Stomach smooth muscle (tissue), 2 donors: Measurements from ENCODE around the gene COX7C.
"Not testable (repeated sequence)": the region's sequence is repeated elsewhere in the genome, so short reads cannot be mapped to it uniquely, and the experiment has no call there.

Experiments
- H3K27ac ChIP-seq: one replicate; pipeline ENCODE4 v1.7.0; 2013; ENCODE audit warnings: mild to moderate bottlenecking, low read length, inconsistent platforms
- H3K27me3 ChIP-seq, 2 donors: one replicate each; pipeline ENCODE4 v1.7.0; 2013; ENCODE audit warnings: low read length in 2 of 2; ENCODE audit not compliant: insufficient read depth in 2 of 2, control insufficient read depth in 1 of 2
- H3K36me3 ChIP-seq, 2 donors: one replicate each; pipeline ENCODE4 v1.7.0; 2013; ENCODE audit warnings: low read length in 2 of 2; ENCODE audit not compliant: control insufficient read depth in 2 of 2, insufficient read depth in 2 of 2
- H3K4me1 ChIP-seq: one replicate; pipeline ENCODE4 v1.7.0; 2013; ENCODE audit warnings: low read length; ENCODE audit not compliant: control insufficient read depth, insufficient read depth
- H3K4me3 ChIP-seq, 2 donors: one replicate each; pipeline ENCODE4 v1.7.0; 2013; ENCODE audit warnings: low read length in 2 of 2
- H3K9ac ChIP-seq, 2 donors: one replicate each; pipeline ENCODE4 v1.7.0; 2013; ENCODE audit warnings: low read length in 2 of 2, mild to moderate bottlenecking in 1 of 2
- H3K9me3 ChIP-seq, 2 donors: one replicate each; pipeline ENCODE4 v1.7.0; 2013; ENCODE audit warnings: low read length in 2 of 2; ENCODE audit not compliant: control insufficient read depth in 2 of 2
- donor health status: healthy.
- donor health status: Pancreatic carcinoma.

Gene COX7C, protein sequence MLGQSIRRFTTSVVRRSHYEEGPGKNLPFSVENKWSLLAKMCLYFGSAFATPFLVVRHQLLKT

DNA sequence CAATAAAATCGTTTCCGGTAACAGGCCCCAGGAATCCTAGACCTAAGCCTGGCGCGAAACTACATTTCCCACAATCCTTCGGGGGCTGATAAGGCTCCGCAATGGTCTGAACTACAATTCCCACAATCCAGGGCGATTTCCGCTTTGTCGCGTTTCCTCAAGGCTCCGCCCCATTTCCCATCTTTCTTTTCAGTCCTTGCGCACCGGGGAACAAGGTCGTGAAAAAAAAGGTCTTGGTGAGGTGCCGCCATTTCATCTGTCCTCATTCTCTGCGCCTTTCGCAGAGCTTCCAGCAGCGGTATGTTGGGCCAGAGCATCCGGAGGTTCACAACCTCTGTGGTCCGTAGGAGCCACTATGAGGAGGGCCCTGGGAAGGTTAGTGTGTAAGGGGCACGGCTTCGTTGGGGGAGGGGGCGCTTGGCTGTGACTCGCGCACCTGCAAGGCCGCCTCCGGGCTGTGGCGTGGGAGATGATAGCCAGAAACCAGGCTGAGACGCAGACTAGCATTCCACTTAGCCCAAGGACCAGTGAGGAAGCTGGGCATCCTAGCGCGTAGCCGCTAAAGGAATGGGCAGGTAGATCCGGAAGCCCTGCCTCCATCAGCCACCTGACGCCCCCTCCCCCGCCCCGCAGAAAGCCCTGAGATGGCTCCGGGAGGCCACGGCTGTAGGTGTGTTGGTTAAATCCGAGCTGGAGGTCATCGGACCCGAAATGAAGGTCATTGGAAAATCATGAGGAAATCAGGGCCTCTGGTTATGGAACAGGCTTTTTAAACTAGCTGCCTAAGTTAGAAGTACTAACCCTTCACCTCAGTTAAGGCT lies at the start of gene COX7C:
TSS of gene COX7C (plus strand) at position 186 of the 821 bp plus-strand sequence. CDS start at position 301, 115 bp downstream.
- peaks cover 9 to 26% of the 10 kb centered on the region in 2 donors for H3K36me3 ChIP-seq
- peak within 1 kb of the TSS; percentile 96 to 100 for H3K4me3 ChIP-seq
- no peaks in the 10 kb centered on the region for H3K4me1 ChIP-seq
- H3K9ac ChIP-seq: peak within 1 kb of the TSS; percentile 96 to 100
- H3K9me3 ChIP-seq: no peaks in the 10 kb centered on the region
- H3K27ac ChIP-seq: peak within 1 kb of the TSS; percentile 92
- H3K27me3 ChIP-seq: peaks cover 0 to 2% of the 10 kb centered on the region in 2 donors

DNA sequence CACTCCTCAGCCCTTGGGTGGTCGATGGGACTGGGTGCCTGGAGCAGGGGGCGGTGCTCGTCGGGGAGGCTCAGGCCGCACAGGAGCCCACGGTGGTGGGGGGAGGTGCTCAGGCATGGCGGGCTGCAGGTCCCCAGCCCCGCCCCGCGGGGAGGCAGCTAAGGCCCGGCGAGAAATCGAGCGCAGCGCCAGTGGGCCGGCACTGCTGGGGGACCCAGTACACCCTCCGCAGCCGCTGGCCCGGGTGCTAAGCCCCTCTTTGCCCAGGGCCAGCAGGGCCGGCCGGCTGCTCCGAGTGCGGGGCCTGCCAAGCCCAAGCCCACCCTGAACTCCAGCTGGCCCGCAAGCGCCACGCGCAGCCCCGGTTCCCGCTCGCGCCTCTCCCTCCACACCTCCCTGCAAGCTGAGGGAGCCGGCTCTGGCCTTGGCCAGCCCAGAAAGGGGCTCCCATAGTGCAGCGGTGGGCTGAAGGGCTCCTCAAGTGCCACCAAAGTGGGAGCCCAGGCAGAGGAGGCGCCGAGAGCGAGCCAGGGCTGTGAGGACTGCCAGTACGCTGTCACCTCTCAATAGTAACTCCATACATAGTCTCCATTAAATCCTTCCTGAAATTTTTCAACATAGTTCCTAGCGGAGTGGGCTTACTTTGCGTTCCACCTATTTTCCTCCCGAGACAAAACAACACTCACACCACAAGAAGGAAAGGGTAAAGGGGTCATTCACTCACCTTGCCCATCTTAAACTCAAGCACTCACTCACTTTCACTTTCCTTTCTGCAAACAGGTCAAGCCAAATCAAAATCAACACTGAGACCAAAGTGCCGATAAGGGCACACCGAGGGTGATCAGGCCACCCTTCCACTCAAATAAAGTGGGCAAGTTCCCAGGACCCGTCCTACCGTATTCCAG lies 48.0 kb upstream of the COX7C start:
- not testable (repeated sequence) for H3K27ac ChIP-seq, H3K9ac ChIP-seq, H3K36me3 ChIP-seq, H3K9me3 ChIP-seq, H3K27me3 ChIP-seq, H3K4me3 ChIP-seq, H3K4me1 ChIP-seq

DNA sequence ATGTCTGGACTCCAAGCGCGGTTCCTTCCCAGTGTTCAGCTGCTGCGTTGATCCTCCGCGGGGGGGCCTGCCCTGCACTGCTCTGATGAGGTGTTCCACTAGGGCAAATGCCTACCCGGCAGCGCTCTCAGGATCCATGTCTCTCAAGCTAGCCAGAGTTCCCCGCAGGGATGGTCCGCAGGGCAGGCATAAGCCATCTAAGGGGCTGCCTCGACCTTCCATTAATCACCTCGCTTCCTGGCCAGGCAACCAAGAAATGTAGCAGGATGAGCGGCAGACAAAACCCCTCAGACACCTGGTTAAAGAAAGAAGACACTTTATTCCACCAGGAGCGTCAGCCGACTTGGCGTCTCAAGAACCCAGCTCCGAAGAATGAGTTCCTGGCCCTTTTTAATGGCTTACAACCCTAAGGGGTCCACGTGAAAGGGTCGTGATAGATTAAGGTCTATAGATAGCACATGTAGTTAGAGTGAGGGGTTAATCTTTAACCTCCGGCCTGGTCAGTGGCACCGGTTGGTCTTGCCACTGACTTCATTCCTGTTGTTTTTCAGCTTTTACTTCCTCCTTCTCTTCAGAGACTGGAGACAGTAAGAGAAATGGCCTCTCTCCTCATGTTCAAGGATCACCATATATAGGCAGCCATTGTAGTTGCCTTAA lies 47.2 kb upstream of the COX7C start:
- Histone ChIP-seq H3K4me3 (no peak overlapping the region), H3K9ac (no peak overlapping the region), H3K4me1 (no peaks in the 10 kb centered on the region), H3K9me3 (no peaks in the 10 kb centered on the region), H3K27me3 (no peaks in the 10 kb centered on the region), H3K36me3 (no peaks in the 10 kb centered on the region), H3K27ac (no peak overlapping the region)

DNA sequence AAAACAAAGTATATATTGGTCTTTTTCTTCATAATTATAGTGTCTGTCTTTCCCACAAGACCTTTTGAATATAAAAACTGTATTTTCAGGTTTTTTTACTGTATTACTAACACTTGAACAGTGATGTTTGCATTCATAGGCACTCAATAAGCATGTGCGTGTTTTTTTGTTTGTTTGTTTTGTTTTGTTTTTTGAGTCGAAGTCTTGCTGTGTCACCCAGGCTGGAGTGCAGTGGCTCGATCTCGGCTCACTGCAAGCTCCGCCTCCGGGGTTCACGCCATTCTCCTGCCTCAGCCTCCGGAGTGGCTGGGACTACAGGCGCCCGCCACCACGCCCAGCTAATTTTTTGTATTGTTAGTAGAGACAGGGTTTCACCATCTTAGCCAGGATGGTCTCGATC lies 46.6 kb upstream of the COX7C start:
- H3K9ac ChIP-seq, H3K4me1 ChIP-seq, H3K4me3 ChIP-seq, H3K36me3 ChIP-seq, H3K27me3 ChIP-seq, H3K9me3 ChIP-seq, H3K27ac ChIP-seq: not testable (repeated sequence)

DNA sequence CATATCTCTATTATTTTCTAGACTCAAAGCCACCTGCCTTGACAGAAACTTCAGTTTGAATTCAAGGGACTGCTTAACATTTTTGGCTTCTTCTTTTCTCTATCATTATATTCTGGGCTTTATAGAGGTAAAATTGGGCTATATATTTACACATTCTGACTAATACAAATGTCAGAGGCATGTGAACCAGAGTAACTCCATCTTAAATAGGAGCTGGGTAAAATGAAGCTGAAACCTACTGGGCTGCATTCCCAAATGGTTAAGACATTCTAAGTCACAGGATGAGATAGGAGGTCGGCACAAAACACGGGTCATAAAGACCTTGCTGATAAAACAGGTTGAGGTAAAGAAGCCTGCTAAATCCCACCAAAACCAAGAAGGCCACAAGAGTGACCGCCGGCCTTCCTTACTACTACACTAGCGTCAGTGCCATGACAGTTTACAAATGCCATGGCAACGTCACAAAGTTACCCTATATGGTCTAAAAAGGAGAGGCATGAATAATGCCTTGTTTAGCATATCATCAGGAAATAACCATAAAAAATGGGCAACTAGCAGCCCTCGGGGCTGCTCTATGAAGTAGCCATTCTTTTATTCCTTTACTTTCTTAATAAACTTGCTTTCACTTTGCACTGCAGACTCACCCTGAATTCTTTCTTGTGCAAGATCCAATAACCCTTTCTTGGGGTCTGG lies 44.8 kb upstream of the COX7C start:
- Histone ChIP-seq H3K9me3 (no peaks in the 10 kb centered on the region), H3K36me3 (no peaks in the 10 kb centered on the region), H3K27ac (no peak overlapping the region), H3K9ac (no peak overlapping the region), H3K4me3 (no peak overlapping the region), H3K4me1 (no peaks in the 10 kb centered on the region), H3K27me3 (no peaks in the 10 kb centered on the region)

DNA sequence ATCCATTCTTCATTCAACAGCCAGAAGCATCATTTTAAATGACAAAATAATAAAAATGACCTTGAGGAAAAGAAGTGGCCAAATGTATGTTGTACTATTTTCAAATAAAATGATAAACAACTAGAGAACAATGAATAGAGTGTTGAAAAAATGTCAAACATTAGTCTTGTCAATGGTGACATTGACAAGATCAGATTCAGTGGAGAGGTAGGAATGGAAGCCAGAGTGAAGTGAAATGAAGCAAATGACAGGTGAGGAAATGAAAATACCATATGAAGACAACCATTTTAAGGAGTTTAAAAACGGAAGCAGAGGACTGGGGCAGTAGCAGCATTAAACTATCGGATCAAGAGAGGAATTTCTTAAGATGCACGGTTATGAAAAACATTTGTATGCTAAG lies 38.2 kb upstream of the COX7C start:
- Histone ChIP-seq H3K27ac (no peak overlapping the region), H3K4me3 (no peak overlapping the region), H3K36me3 (no peaks in the 10 kb centered on the region), H3K27me3 (no peaks in the 10 kb centered on the region), H3K9ac (no peak overlapping the region), H3K4me1 (no peaks in the 10 kb centered on the region), H3K9me3 (no peaks in the 10 kb centered on the region)

DNA sequence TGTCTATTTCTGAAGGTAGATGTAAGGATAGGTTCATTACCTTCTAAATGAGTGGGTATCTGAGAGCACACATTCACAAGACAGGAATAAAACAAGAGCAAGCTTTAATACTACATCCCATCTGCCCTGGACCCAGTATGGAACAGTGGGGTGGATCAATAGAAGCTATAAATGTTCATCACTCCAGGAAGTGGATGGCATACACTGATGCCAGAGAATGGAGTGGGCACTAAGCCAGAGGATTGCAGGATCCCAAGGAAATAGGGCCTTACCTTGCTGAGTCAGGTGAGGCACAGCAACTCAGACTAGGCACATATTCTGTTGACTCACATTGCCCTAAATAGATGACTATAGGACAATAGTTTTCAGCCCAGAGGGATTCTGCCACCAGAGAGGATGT lies 21.3 kb upstream of the COX7C start:
- no peaks in the 10 kb centered on the region for H3K4me1 ChIP-seq
- H3K9ac ChIP-seq: no peak overlapping the region
- H3K36me3 ChIP-seq: no peaks in the 10 kb centered on the region
- no peak overlapping the region for H3K27ac ChIP-seq
- no peaks in the 10 kb centered on the region for H3K27me3 ChIP-seq
- H3K4me3 ChIP-seq: no peak overlapping the region
- no peaks in the 10 kb centered on the region for H3K9me3 ChIP-seq

DNA sequence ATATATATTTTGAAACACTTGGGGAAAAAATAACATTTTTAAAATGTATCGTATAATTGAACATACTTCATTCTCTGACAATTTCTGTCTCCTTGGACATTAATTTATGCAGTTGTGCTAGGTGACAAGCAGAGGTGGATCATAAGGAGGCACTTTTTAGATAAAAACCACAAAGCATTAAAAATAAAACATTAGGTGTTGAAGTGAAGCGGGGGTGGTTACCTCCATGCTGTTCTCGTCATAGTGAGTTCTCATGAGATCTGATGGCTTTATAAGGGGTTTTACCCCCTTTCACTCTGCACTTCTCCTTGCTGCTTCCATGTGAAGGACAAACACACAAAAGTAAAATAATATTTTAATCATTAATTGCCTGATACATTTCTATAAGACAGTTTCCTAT lies 11.9 kb upstream of the COX7C start:
- Histone ChIP-seq H3K4me1 (no peaks in the 10 kb centered on the region), H3K27ac (no peak overlapping the region), H3K4me3 (no peak overlapping the region), H3K9ac (no peak overlapping the region), H3K36me3 (no peaks in the 10 kb centered on the region), H3K27me3 (no peaks in the 10 kb centered on the region), H3K9me3 (no peaks in the 10 kb centered on the region)

DNA sequence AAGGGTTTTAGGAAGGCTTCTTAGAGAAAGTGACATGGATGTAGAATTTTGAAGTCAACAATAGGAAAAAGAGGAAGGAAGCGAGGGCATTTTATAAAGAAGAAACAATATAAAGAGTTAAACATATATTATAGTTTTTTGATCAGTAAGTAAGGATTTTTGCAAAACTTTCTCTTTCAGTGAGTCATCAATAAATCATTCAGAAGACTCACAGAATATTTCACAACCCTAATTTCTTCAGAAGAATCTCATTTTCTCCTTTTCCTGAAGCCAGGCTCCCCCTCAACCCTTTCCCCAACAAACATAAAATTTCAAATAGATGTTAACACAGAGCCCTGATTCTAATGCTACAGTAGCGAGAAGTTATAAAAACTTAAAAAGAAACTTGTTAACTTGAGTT lies 4.3 kb upstream of the COX7C start:
- no peaks in the 10 kb centered on the region for H3K36me3 ChIP-seq
- H3K27me3 ChIP-seq: peaks cover 0 to 2% of the 10 kb centered on the region in 2 donors
- H3K27ac ChIP-seq: no peak overlapping the region
- no peak overlapping the region for H3K9ac ChIP-seq
- H3K4me3 ChIP-seq: no peak overlapping the region
- H3K4me1 ChIP-seq: no peaks in the 10 kb centered on the region
- no peaks in the 10 kb centered on the region for H3K9me3 ChIP-seq

DNA sequence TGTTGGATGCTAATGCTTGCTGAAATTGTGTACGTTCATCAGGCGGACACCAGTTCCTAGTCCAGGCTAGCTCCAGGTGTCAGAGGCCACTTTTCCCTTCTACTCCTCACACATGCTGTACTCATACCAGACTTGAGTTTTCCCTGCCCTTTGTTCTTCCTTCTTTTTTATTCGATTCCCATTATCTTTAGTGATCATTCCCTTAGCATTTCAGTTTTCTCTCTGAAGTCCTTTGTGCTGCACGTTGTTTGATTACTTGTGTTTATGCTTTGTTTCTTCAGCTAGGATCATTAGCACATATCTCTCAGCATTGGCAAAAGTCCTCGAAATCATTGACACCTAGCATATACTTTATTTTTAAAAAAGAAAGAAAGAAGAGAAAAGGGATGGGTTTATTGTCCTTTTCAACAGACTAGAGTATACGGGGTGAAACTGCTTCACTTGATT lies 409 bp upstream of the COX7C start:
- peak overlapping the region; percentile 96 to 100 for H3K4me3 ChIP-seq
- peaks cover 9 to 20% of the 10 kb centered on the region in 2 donors for H3K36me3 ChIP-seq
- peaks cover 0 to 2% of the 10 kb centered on the region in 2 donors for H3K27me3 ChIP-seq
- no peak overlapping the region for H3K27ac ChIP-seq
- no peaks in the 10 kb centered on the region for H3K4me1 ChIP-seq
- H3K9me3 ChIP-seq: no peaks in the 10 kb centered on the region
- H3K9ac ChIP-seq: peak overlapping the region in 1 of 2 donors; percentile 100
